ENCODE results near the gene TMEM259. TPM values are rescaled to one million over a fixed set of nuclear protein-coding genes. Genes with fewer than 3 reads are reported as not detected.

The TMEM259 gene
- total and polyA plus RNA-seq, 2 of the 8 experiments (the other 6 are each of a cell fraction or from before 2014, with no cell fraction given) = 140 to 243 TPM

- TF ChIP-seq CHD7 (IDR thresholded peaks at IDR 0.05; ENCODE audit: insufficient replicate concordance, low read length) (no peak), RFX5 (IDR thresholded peaks at IDR 0.05; ENCODE audit: borderline replicate concordance, low read depth, low read length) (no peak), SIN3A (conservative IDR thresholded peaks at IDR 0.05 in 1 of 2, IDR thresholded peaks at IDR 0.05 in 1 of 2; ENCODE audit: low read depth in 1 of 2, low read length in 2 of 2) (no peak)
Measured at GRCh38 chr19:1055028-1055425, 34.1 kb upstream of the TMEM259 start (continued).

Measured in H1 (cell line).